ENCODE results near the gene PDAP1. TPM values are rescaled to one million over a fixed set of nuclear protein-coding genes. Genes with fewer than 3 reads are reported as not detected.
A peak's percentile ranks its signal among the peaks of the same experiment; 100 is the strongest.
"Not testable (repeated sequence)": the region's sequence is repeated elsewhere in the genome, so short reads cannot be mapped to it uniquely, and the experiment has no call there.

PDAP1 gene
- total and polyA plus RNA-seq, 2 donors: 73.6 to 120 TPM

DNA sequence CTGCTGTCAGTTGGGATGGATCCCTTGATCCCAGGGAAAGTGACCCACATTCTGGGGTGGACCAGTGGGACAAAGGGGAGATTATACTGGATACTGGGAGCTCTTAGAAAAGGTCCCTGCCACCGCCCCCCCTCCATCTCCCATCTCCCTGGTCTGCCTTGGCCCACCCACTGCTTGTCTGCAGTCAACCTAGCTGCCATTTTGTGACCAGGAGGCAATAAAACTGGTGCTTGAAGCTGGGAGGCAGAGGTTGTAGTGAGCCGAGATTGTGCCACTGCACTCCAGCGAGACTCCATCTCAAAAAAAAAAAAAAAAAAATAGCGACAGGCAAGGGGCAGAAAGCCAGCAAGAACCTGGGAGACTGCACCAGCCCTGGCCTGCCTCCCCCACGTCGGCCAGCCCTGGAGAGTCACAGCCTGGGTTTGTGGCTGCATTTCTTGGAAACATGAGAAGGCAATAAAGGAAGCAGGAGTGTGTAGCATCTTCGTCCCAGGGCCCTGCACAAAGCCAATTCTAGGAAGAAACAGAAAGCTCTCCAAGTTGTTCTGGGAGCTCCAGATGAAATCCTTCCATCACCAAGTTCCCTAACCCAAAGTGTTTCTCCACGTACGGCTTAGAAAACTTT lies 38.5 kb downstream of the PDAP1 start:
- Histone ChIP-seq H3K9me3 (ENCODE audit: control insufficient read depth in 2 of 2, insufficient read depth in 1 of 2, low read length in 1 of 2) (peaks cover 0 to 4% of the 10 kb centered on the region in 2 donors), H3K27ac (ENCODE audit: low read depth in 1 of 2, low read length in 1 of 2) (no peak overlapping the region), H3K36me3 (ENCODE audit: control insufficient read depth in 2 of 2, insufficient read depth in 2 of 2, low read length in 1 of 2) (peaks cover 30% of the 10 kb centered on the region in 2 donors), H3K4me1 (ENCODE audit: control insufficient read depth in 2 of 2, insufficient read depth in 2 of 2, low read length in 2 of 2) (peaks cover 15 to 32% of the 10 kb centered on the region in 2 donors), H3K4me3 (ENCODE audit: low read length in 2 of 2) (no peak overlapping the region), H3K27me3 (ENCODE audit: control insufficient read depth in 2 of 2, insufficient read depth in 1 of 2, low read length in 1 of 2) (no peaks in the 10 kb centered on the region)
- 74% methylated on average over 9 of the region's 9 CpGs for WGBS
- DNase-seq (ENCODE audit: low read depth in 6 of 9, low spot score in 9 of 9): no peak

DNA sequence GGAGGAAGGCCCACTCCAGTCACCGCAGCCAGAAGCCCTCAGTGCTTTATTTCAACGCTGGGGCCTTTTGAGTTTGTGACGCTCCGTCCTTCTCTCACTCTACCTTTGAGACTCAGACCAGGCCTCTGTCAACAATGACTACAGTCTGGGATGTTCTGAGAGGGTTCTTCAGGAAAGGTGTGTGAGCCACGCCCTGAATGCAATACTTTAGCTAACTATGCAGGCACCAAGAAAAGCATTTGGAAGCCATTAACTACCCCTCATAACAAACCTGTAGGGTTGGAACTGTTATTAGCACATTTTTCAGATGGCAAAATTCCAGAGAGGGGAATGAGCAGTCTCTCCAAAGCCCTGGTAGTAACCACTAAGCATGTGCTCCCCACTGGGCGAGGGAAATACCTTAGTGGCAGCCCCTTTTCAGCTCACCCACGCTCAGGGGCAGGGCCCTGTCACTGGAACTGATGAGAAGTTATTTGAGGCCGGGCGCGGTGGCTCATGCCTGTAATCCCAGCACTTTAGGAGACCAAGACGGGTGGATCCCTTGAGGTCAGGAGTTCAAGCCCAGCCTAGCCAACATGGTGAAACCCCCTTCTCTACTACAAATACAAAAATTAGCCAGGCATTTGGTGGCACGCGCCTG lies 39.5 kb downstream of the PDAP1 start:
- no peak for DNase-seq (ENCODE audit: low read depth in 6 of 9, low spot score in 9 of 9)
- Histone ChIP-seq H3K27ac (ENCODE audit: low read depth in 1 of 2, low read length in 1 of 2) (no peak overlapping the region), H3K4me3 (ENCODE audit: low read length in 2 of 2) (no peak overlapping the region), H3K4me1 (ENCODE audit: control insufficient read depth in 2 of 2, insufficient read depth in 2 of 2, low read length in 2 of 2) (peaks cover 13 to 30% of the 10 kb centered on the region in 2 donors), H3K36me3 (ENCODE audit: control insufficient read depth in 2 of 2, insufficient read depth in 2 of 2, low read length in 1 of 2) (peaks cover 39% of the 10 kb centered on the region in 2 donors), H3K27me3 (ENCODE audit: control insufficient read depth in 2 of 2, insufficient read depth in 1 of 2, low read length in 1 of 2) (no peaks in the 10 kb centered on the region), H3K9me3 (ENCODE audit: control insufficient read depth in 2 of 2, insufficient read depth in 1 of 2, low read length in 1 of 2) (peaks cover 0 to 4% of the 10 kb centered on the region in 2 donors)
- WGBS: 98% methylated on average over 13 of the region's 13 CpGs

- Histone ChIP-seq H3K36me3 (ENCODE audit: control insufficient read depth in 2 of 2, insufficient read depth in 2 of 2, low read length in 1 of 2) (peaks cover 55 to 58% of the 10 kb centered on the region in 2 donors), H3K4me3 (ENCODE audit: low read length in 2 of 2) (no peak overlapping the region), H3K27me3 (ENCODE audit: control insufficient read depth in 2 of 2, insufficient read depth in 1 of 2, low read length in 1 of 2) (no peaks in the 10 kb centered on the region), H3K9me3 (ENCODE audit: control insufficient read depth in 2 of 2, insufficient read depth in 1 of 2, low read length in 1 of 2) (peaks cover 0 to 4% of the 10 kb centered on the region in 2 donors), H3K27ac (ENCODE audit: low read depth in 1 of 2, low read length in 1 of 2) (no peak overlapping the region), H3K4me1 (ENCODE audit: control insufficient read depth in 2 of 2, insufficient read depth in 2 of 2, low read length in 2 of 2) (peaks cover 0 to 8% of the 10 kb centered on the region in 2 donors)
- 95% methylated on average over 11 of the region's 11 CpGs for WGBS
- no peak for DNase-seq (ENCODE audit: low read depth in 6 of 9, low spot score in 9 of 9)
Measured at GRCh38 chr7:99366646-99367045, 41.8 kb downstream of the PDAP1 start.

GRCh38 chr7:99365318-99366141 lies 42.9 kb downstream of the PDAP1 start:
- peaks cover 0 to 4% of the 10 kb centered on the region in 2 donors for H3K4me1 ChIP-seq (ENCODE audit: control insufficient read depth in 2 of 2, insufficient read depth in 2 of 2, low read length in 2 of 2)
- H3K27me3 ChIP-seq (ENCODE audit: control insufficient read depth in 2 of 2, insufficient read depth in 1 of 2, low read length in 1 of 2): no peaks in the 10 kb centered on the region
- H3K4me3 ChIP-seq (ENCODE audit: low read length in 2 of 2): no peak overlapping the region
- WGBS: 85% methylated on average over 17 of the region's 17 CpGs
- peaks cover 0 to 4% of the 10 kb centered on the region in 2 donors for H3K9me3 ChIP-seq (ENCODE audit: control insufficient read depth in 2 of 2, insufficient read depth in 1 of 2, low read length in 1 of 2)
- DNase-seq (ENCODE audit: low read depth in 6 of 9, low spot score in 9 of 9): peak in 4 of 9 donors; percentile 27 to 66 (median 58)
- H3K27ac ChIP-seq (ENCODE audit: low read depth in 1 of 2, low read length in 1 of 2): no peak overlapping the region
- peaks cover 61 to 69% of the 10 kb centered on the region in 2 donors for H3K36me3 ChIP-seq (ENCODE audit: control insufficient read depth in 2 of 2, insufficient read depth in 2 of 2, low read length in 1 of 2)

DNA sequence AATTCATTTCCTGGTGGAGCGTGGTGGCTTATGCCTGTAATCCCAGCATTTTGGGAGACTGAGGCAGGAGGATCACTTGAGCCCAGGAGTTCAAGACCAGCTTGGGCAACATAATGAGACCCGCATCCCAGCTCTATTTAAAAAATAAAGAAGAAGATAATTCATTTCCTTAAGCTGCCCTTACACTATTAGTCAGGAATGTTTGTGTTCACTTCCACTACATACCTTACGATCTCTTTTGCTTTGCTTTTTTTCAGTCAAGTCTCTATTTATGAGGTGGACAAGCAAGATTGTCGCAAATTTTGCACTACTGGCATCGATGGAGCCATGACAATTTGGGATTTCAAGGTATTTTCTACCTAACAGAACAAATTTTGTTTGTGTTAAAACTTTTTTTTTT lies 45.1 kb downstream of the PDAP1 start:
- no peak for DNase-seq (ENCODE audit: low read depth in 6 of 9, low spot score in 9 of 9)
- Histone ChIP-seq H3K4me3 (ENCODE audit: low read length in 2 of 2) (no peak overlapping the region), H3K27me3 (ENCODE audit: control insufficient read depth in 2 of 2, insufficient read depth in 1 of 2, low read length in 1 of 2) (no peaks in the 10 kb centered on the region), H3K4me1 (ENCODE audit: control insufficient read depth in 2 of 2, insufficient read depth in 2 of 2, low read length in 2 of 2) (no peaks in the 10 kb centered on the region), H3K9me3 (ENCODE audit: control insufficient read depth in 2 of 2, insufficient read depth in 1 of 2, low read length in 1 of 2) (peaks cover 0 to 4% of the 10 kb centered on the region in 2 donors), H3K27ac (ENCODE audit: low read depth in 1 of 2, low read length in 1 of 2) (no peak overlapping the region), H3K36me3 (ENCODE audit: control insufficient read depth in 2 of 2, insufficient read depth in 2 of 2, low read length in 1 of 2) (peaks cover 74 to 83% of the 10 kb centered on the region in 2 donors)
- WGBS: over 99% methylated on average over 5 of the region's 5 CpGs

GRCh38 chr7:99362801-99363200 lies 45.6 kb downstream of the PDAP1 start:
- 97% methylated on average over 3 of the region's 3 CpGs for WGBS
- no peak for DNase-seq (ENCODE audit: low read depth in 6 of 9, low spot score in 9 of 9)

GRCh38 chr7:99359465-99360154 lies 48.8 kb downstream of the PDAP1 start:
- no peak overlapping the region for H3K4me3 ChIP-seq (ENCODE audit: low read length in 2 of 2)
- H3K27ac ChIP-seq (ENCODE audit: low read depth in 1 of 2, low read length in 1 of 2): no peak overlapping the region
- no peaks in the 10 kb centered on the region for H3K27me3 ChIP-seq (ENCODE audit: control insufficient read depth in 2 of 2, insufficient read depth in 1 of 2, low read length in 1 of 2)
- H3K36me3 ChIP-seq (ENCODE audit: control insufficient read depth in 2 of 2, insufficient read depth in 2 of 2, low read length in 1 of 2): peaks cover 73 to 84% of the 10 kb centered on the region in 2 donors
- 97% methylated on average over 22 of the region's 22 CpGs for WGBS
- no peaks in the 10 kb centered on the region for H3K4me1 ChIP-seq (ENCODE audit: control insufficient read depth in 2 of 2, insufficient read depth in 2 of 2, low read length in 2 of 2)
- DNase-seq (ENCODE audit: low read depth in 6 of 9, low spot score in 9 of 9): no peak
- H3K9me3 ChIP-seq (ENCODE audit: control insufficient read depth in 2 of 2, insufficient read depth in 1 of 2, low read length in 1 of 2): no peaks in the 10 kb centered on the region

More at GRCh38 chr7:99362801-99363200, 45.6 kb downstream of the PDAP1 start:
- no peaks in the 10 kb centered on the region for H3K4me1 ChIP-seq (ENCODE audit: control insufficient read depth in 2 of 2, insufficient read depth in 2 of 2, low read length in 2 of 2)
- peaks cover 79 to 88% of the 10 kb centered on the region in 2 donors for H3K36me3 ChIP-seq (ENCODE audit: control insufficient read depth in 2 of 2, insufficient read depth in 2 of 2, low read length in 1 of 2)
- peaks cover 0 to 4% of the 10 kb centered on the region in 2 donors for H3K9me3 ChIP-seq (ENCODE audit: control insufficient read depth in 2 of 2, insufficient read depth in 1 of 2, low read length in 1 of 2)
- no peak overlapping the region for H3K4me3 ChIP-seq (ENCODE audit: low read length in 2 of 2)
- no peaks in the 10 kb centered on the region for H3K27me3 ChIP-seq (ENCODE audit: control insufficient read depth in 2 of 2, insufficient read depth in 1 of 2, low read length in 1 of 2)
- H3K27ac ChIP-seq (ENCODE audit: low read depth in 1 of 2, low read length in 1 of 2): no peak overlapping the region

GRCh38 chr7:99358521-99358920 lies 49.9 kb downstream of the PDAP1 start:
- not testable (repeated sequence) for H3K4me3 ChIP-seq (ENCODE audit: low read length in 2 of 2); H3K4me1 ChIP-seq (ENCODE audit: control insufficient read depth in 2 of 2, insufficient read depth in 2 of 2, low read length in 2 of 2); H3K27me3 ChIP-seq (ENCODE audit: control insufficient read depth in 2 of 2, insufficient read depth in 1 of 2, low read length in 1 of 2); DNase-seq (ENCODE audit: low read depth in 6 of 9, low spot score in 9 of 9); H3K27ac ChIP-seq (ENCODE audit: low read depth in 1 of 2, low read length in 1 of 2); H3K9me3 ChIP-seq (ENCODE audit: control insufficient read depth in 2 of 2, insufficient read depth in 1 of 2, low read length in 1 of 2)
- 97% methylated on average over 15 of the region's 15 CpGs for WGBS
- peaks cover 70 to 82% of the 10 kb centered on the region in 2 donors for H3K36me3 ChIP-seq (ENCODE audit: control insufficient read depth in 2 of 2, insufficient read depth in 2 of 2, low read length in 1 of 2)
